ENCODE results near the gene SLC22A4. TPM values are rescaled to one million over a fixed set of nuclear protein-coding genes. Genes with fewer than 3 reads are reported as not detected.

SLC22A4 gene
- polyA plus RNA-seq, 2 of the 4 experiments (the other 2 are of a cell fraction) = 3.2 to 4.6 TPM

DNA sequence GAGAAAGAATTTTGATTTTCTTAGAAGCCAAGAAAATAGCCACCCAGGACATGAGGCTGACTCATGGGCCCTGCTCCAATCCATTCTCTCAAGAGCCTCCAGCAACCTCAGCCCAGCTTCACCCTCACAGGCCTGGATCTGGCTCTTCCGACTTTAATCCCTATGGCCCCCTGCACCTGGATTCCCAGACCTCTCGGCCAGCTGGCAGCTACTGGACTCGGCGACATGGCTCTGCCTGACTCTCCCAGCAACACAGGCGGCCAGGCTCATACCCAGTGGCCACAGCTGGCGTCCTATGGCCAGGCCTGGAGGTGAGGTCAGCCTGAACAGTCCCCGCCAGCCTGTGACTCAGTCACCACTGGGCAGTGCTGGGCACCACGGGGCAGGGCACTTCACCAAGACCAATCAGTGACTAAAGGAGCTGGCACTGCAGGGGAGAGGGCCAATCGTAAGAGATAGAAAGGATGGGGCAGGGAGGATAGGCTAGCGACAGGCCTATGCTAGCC lies 42.9 kb upstream of the SLC22A4 start (continued):
- TF ChIP-seq PHF8 (IDR thresholded peaks at IDR 0.05; ENCODE audit: borderline replicate concordance, low read depth) = no peak
- TF ChIP-seq NPAS2 (CRISPR knock-in tag; IDR thresholded peaks at IDR 0.05; ENCODE audit: borderline replicate concordance) = no peak

DNA sequence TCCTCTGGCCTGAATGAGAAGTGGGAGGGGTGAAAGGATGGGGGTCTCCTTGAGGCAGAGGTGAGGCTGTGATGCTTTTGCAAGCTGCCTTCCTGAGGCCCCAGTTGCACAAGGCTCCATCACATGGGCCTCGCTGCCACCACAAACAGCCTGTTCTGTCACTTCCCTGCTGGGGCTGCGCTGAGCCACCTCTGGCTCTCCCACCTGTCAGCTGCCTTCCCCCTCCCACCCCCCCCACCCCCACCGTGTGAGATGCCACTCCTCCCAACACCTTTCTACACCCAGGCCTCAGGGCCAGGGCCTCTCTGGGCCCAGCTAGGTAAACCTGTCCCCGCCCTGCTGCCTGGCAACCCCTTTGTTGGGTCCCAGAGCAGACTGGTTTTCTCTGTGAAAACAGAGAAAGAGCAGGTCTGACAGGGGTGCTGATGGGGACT lies 41.2 kb upstream of the SLC22A4 start:
- FAIRE-seq (no peak), ATAC-seq (no peak), DNase-seq (ENCODE audit: low read depth in 1 of 2, low spot score in 1 of 2) (no peak)
- POLR2A ChIA-PET = no interaction called here
- TF ChIP-seq RARB (CRISPR knock-in tag; IDR thresholded peaks at IDR 0.05) (no peak), TFCP2L1 (CRISPR knock-in tag; IDR thresholded peaks at IDR 0.05) (no peak), ZC3H11A (IDR thresholded peaks at IDR 0.05) (no peak)
- WGBS (ENCODE audit: missing lambda C conversion rate) = 93% methylated on average over 3 of the region's 4 CpGs
- Histone ChIP-seq H3K27ac (no peak overlapping the region), H3K4me3 (no peak overlapping the region), H3K4me1 (peaks cover 8% of the 10 kb centered on the region; the same call in 2 of the 3 replicates), H3K4me2 (no peak overlapping the region), H3K9me3 (no peaks in the 10 kb centered on the region)
- CTCF ChIA-PET = interaction anchor here (1.9 to 4.8 kb wide), 3 partner anchors 14 to 188 kb away, joined by 5 to 42 read pairs (median 7); no protein-coding TSS in a partner anchor

- POLR2A ChIA-PET = no interaction called here
- CTCF ChIA-PET = interaction anchor here (1.2 to 4.8 kb wide), 4 partner anchors 15 to 188 kb away, joined by 3 to 42 read pairs (median 6); no protein-coding TSS in a partner anchor
- Histone ChIP-seq H3K27ac (no peak overlapping the region), H3K4me2 (no peak overlapping the region), H3K9me3 (no peaks in the 10 kb centered on the region), H3K4me1 (peaks cover 8% of the 10 kb centered on the region; the same call in 2 of the 3 replicates), H3K4me3 (no peak overlapping the region)
- DNase-seq (ENCODE audit: low read depth in 1 of 2, low spot score in 1 of 2) = no peak
- WGBS (ENCODE audit: missing lambda C conversion rate) = 69% methylated on average over 8 of the region's 8 CpGs
- ATAC-seq = no peak
- no peak for FAIRE-seq
- no peak for TF ChIP-seq RNF2 (IDR thresholded peaks at IDR 0.05; ENCODE audit: borderline replicate concordance, low read depth)
- TF ChIP-seq, protein P1, sequence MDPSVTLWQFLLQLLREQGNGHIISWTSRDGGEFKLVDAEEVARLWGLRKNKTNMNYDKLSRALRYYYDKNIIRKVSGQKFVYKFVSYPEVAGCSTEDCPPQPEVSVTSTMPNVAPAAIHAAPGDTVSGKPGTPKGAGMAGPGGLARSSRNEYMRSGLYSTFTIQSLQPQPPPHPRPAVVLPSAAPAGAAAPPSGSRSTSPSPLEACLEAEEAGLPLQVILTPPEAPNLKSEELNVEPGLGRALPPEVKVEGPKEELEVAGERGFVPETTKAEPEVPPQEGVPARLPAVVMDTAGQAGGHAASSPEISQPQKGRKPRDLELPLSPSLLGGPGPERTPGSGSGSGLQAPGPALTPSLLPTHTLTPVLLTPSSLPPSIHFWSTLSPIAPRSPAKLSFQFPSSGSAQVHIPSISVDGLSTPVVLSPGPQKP (IDR thresholded peaks at IDR 0.05; ENCODE audit: low read depth, low read length) = no peak
- no peak for TF ChIP-seq EHF (CRISPR knock-in tag; IDR thresholded peaks at IDR 0.05)
- TF ChIP-seq ZSCAN20 (CRISPR knock-in tag; IDR thresholded peaks at IDR 0.05) = no peak
- no peak for TF ChIP-seq ZNF302 (CRISPR knock-in tag; IDR thresholded peaks at IDR 0.05)
- no peak for TF ChIP-seq CHD4 (IDR thresholded peaks at IDR 0.05; ENCODE audit: borderline replicate concordance)
- no peak for TF ChIP-seq POLR2AphosphoS2 (conservative IDR thresholded peaks at IDR 0.05; ENCODE audit: low read length)
- TF ChIP-seq NFE2L2 (conservative IDR thresholded peaks at IDR 0.05; ENCODE audit: low read length) = no peak
Observed at GRCh38 chr5:132253452-132254320, 40.5 kb upstream of the SLC22A4 start.

GRCh38 chr5:132254321-132254977 lies 39.7 kb upstream of the SLC22A4 start:
- Histone ChIP-seq H3K4me1 (peaks cover 8% of the 10 kb centered on the region; the same call in 2 of the 3 replicates), H3K4me3 (no peak overlapping the region), H3K4me2 (no peak overlapping the region), H3K27ac (no peak overlapping the region), H3K9me3 (no peaks in the 10 kb centered on the region)
- POLR2A ChIA-PET = no interaction called here
- 51% methylated on average over 6 of the region's 7 CpGs for WGBS (ENCODE audit: missing lambda C conversion rate)
- TF ChIP-seq NPAS2 (CRISPR knock-in tag; IDR thresholded peaks at IDR 0.05; ENCODE audit: borderline replicate concordance) = no peak
- TF ChIP-seq CEBPB (IDR thresholded peaks at IDR 0.05) = no peak
- no peak for DNase-seq (ENCODE audit: low read depth in 1 of 2, low spot score in 1 of 2)
- ATAC-seq = no peak
- CTCF ChIA-PET = interaction anchor here (1.2 to 3.0 kb wide), 5 partner anchors 10 to 189 kb away, joined by 3 to 13 read pairs (median 5); no protein-coding TSS in a partner anchor
- no peak for FAIRE-seq

Measured in A549 (cell line).